Colonic mucosa (tissue), 4 donors: ENCODE measurements around the gene SORCS3. TPM values are rescaled to one million over a fixed set of nuclear protein-coding genes. Genes with fewer than 3 reads are reported as not detected.

Source experiments
- DNase-seq: peaks from one replicate; pipeline ENCODE4 v3.0.0-alpha.2; 2020
- H3K27ac ChIP-seq: fragments of 200-600 bp; one replicate; pipeline ENCODE4 v1.8.0; 2021
- H3K27me3 ChIP-seq: fragments of 200-600 bp; one replicate; pipeline ENCODE4 v1.8.0; 2021
- H3K36me3 ChIP-seq: fragments of 200-600 bp; one replicate; pipeline ENCODE4 v1.8.0; 2021
- H3K4me1 ChIP-seq: fragments of 200-600 bp; one replicate; pipeline ENCODE4 v1.8.0; 2021; ENCODE audit warnings: mild to moderate bottlenecking
- H3K4me3 ChIP-seq: fragments of 200-600 bp; one replicate; pipeline ENCODE4 v1.8.0; 2021
- H3K9ac ChIP-seq, 2 donors: one replicate each; pipeline ENCODE4 v1.7.0; 2013; ENCODE audit warnings: control low read depth in 2 of 2, low read depth in 2 of 2, low read length in 2 of 2
- H3K9me3 ChIP-seq: fragments of 200-600 bp; one replicate; pipeline ENCODE4 v1.8.0; 2021
- CTCF ChIP-seq: fragments of 200-600 bp; IDR thresholded peaks from one replicate; pipeline ENCODE4 v1.8.0; 2022; ENCODE audit warnings: antibody characterized with exemption, mild to moderate bottlenecking
- intact Hi-C: fragments of 100-400 bp; cut with DNase I; formaldehyde crosslinking; loops from one replicate; pipeline ENCODE4 v1.14.1; 2022
- total RNA-seq, 2 donors: library from RNA; stranded (reverse); fragmentation: NEBNext Ultra II Directional in 1 of 2; extraction: Animal tissue kit (Norgen Biotek cat#: 25700) in 1 of 2; gene quantifications; one replicate each; pipeline ENCODE4 v1.2.1, GENCODE V29; 2021
- donor health status: healthy.
- donor health status: DM: no; HTN: no; CAD: no.
- donor health status: DM: no; HTN: no; CAD: no.

SORCS3 gene
- total RNA-seq, 2 donors from 2014 or later = 0.08 TPM; not detected in 1

GRCh38 chr10:104835422-104835821 lies 194.3 kb downstream of the SORCS3 start:
- no peak overlapping the region for H3K9ac ChIP-seq
- no peak for DNase-seq
- H3K4me3 ChIP-seq = no peak overlapping the region
- H3K36me3 ChIP-seq = no peaks in the 10 kb centered on the region
- H3K27me3 ChIP-seq = no peaks in the 10 kb centered on the region
- intact Hi-C loops = no loop called here
- H3K27ac ChIP-seq = no peak overlapping the region
- no peaks in the 10 kb centered on the region for H3K9me3 ChIP-seq
- TF ChIP-seq CTCF = no peak
- no peaks in the 10 kb centered on the region for H3K4me1 ChIP-seq

- Histone ChIP-seq H3K27me3 (no peaks in the 10 kb centered on the region), H3K4me1 (no peaks in the 10 kb centered on the region), H3K4me3 (no peak overlapping the region), H3K36me3 (no peaks in the 10 kb centered on the region), H3K9me3 (no peaks in the 10 kb centered on the region), H3K9ac (no peak overlapping the region), H3K27ac (no peak overlapping the region)
- no peak for TF ChIP-seq CTCF
- intact Hi-C loops = no loop called here
- DNase-seq = no peak
Measured at GRCh38 chr10:104842704-104843103, 201.6 kb downstream of the SORCS3 start.

DNA sequence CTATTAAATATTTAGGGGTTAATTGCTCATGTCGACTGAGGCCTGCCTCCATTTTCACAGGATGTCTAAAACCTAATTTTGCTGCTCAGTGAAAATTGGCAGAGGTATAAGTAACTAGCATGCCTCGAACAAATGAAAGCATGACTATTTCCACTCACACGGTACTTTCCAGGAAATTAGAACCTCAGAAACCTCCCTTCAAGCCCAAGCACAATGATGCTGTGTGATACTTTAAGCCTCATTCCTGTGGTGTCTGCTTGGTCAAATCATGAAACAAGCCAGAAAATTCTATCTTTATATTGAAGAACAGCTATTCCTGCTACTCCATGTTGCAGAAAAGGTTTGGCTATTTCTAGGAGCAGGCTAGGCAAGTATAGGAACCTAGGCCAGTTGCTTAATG lies 203.0 kb downstream of the SORCS3 start:
- Histone ChIP-seq H3K27ac (no peak overlapping the region), H3K9me3 (no peaks in the 10 kb centered on the region), H3K4me3 (no peak overlapping the region), H3K9ac (no peak overlapping the region), H3K27me3 (no peaks in the 10 kb centered on the region), H3K4me1 (no peaks in the 10 kb centered on the region), H3K36me3 (no peaks in the 10 kb centered on the region)
- TF ChIP-seq CTCF = no peak
- no peak for DNase-seq
- intact Hi-C loops = no loop called here

- intact Hi-C loops = no loop called here
- Histone ChIP-seq H3K9me3 (no peaks in the 10 kb centered on the region), H3K27ac (no peak overlapping the region), H3K4me1 (no peaks in the 10 kb centered on the region), H3K4me3 (no peak overlapping the region), H3K36me3 (no peaks in the 10 kb centered on the region), H3K27me3 (no peaks in the 10 kb centered on the region), H3K9ac (no peak overlapping the region)
- DNase-seq = no peak
- no peak for TF ChIP-seq CTCF
Measured at GRCh38 chr10:104850023-104850422, 208.9 kb downstream of the SORCS3 start.

DNA sequence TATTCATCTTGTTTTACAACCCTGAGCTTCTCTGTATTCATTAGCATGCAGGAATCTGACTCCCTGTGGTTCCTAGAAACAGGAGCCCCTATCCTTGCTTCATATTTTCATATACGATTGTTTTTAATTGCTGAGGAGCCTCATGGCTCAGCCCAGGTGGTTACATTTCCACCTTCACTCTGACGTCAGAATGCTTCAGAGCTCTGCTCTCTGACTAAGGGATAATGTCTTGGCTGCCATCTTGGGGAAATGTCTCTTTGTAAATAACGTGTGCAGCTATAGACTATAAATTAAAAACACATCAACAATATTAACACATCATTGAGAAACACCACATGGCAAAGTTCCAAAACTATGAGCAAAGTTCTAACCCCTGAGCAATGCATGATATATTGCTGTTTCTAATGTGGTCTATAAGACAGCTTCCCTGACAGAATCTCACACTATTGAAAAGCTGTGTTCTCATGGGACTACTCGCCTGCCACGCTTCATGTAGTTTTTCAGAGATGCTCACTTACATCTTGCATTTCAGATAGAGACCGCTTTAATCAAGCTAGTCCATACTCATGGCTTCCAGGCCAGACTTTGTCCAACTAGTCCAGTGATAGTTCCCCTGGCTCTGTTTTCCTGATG lies 227.0 kb downstream of the SORCS3 start:
- no peak overlapping the region for H3K9ac ChIP-seq
- no peak for TF ChIP-seq CTCF
- DNase-seq = no peak
- no peaks in the 10 kb centered on the region for H3K4me1 ChIP-seq
- H3K27ac ChIP-seq = no peak overlapping the region
- H3K36me3 ChIP-seq = no peaks in the 10 kb centered on the region
- intact Hi-C loops = no loop called here
- H3K4me3 ChIP-seq = no peak overlapping the region
- H3K9me3 ChIP-seq = no peaks in the 10 kb centered on the region
- no peaks in the 10 kb centered on the region for H3K27me3 ChIP-seq
